Heart left ventricle (tissue), 13 donors: ENCODE data around the gene TOPAZ1.

Source experiments
- POLR2A ChIP-seq, 2 donors: fragments of 450-650 bp; IDR thresholded peaks; one replicate each; pipeline ENCODE4 v1.6.1; 2017; ENCODE audit warnings: antibody characterized with exemption in 2 of 2, mild to moderate bottlenecking in 2 of 2, moderate library complexity in 2 of 2
- TF ChIP-seq, protein P1 (sequence below), 12 donors: fragments of 200-600 bp; sonication (generic) in 4 of 12; IDR thresholded peaks; one replicate each; pipeline versions ENCODE4 v1.5.0 to v1.8.0; 2018 to 2022; ENCODE audit warnings: antibody characterized with exemption in 12 of 12, mild to moderate bottlenecking in 5 of 12
- donor health status: ischemic (EF 13 %, LVEDD 7.1; RV severe dilation, severe dysfunction).
- donor health status: DM: no; HTN: yes; CAD: no.
- donor health status: DM: no; HTN: no; CAD: no.
- donor health status: ischemic (EF 25% LVEDD 6.9; RV normal size, moderate dysfunction).
- donor health status: ischemic (EF 25% LVEDD 5.7; RV mildly dilated, moderate dysfunction).
- donor health status: ischemic (EF 35%, LVEDD 5.7; RV mildly dilated, moderate dysfunction).
- donor health status: nonischemic (EF 11% LVEDD 7.7; RV severe dilation, severe dysfunction).
- donor health status: DM: yes; HTN: yes; CAD: no.
- donor health status: PGD.
- donor health status: ischemic (EF 29% LVEDD 5.4; RV normal size, mild dysfunction).
- donor health status: nonischemic (EF 23%, LVEDD 6.1; RV moderate dilation, normal function).

DNA sequence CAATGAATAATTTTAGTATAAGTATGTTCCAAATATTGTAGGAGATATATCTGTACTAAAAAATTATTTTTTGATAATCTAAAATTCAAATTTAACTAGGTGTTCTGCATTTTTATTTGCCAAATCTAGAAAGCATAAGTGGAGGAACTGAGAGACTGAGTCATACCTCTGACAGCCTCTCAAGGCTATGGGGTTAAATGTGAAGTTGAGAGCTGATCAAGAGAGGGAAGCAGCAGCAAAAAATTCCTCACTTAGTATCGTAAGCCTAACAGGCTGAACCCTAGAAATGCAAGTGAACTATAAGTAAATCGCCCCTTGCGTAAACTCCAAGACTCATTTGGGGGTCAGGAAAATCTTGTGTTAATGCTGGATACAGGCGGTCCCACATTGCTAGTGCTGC lies 12.8 kb upstream of the TOPAZ1 start:
- TF ChIP-seq, protein P1, sequence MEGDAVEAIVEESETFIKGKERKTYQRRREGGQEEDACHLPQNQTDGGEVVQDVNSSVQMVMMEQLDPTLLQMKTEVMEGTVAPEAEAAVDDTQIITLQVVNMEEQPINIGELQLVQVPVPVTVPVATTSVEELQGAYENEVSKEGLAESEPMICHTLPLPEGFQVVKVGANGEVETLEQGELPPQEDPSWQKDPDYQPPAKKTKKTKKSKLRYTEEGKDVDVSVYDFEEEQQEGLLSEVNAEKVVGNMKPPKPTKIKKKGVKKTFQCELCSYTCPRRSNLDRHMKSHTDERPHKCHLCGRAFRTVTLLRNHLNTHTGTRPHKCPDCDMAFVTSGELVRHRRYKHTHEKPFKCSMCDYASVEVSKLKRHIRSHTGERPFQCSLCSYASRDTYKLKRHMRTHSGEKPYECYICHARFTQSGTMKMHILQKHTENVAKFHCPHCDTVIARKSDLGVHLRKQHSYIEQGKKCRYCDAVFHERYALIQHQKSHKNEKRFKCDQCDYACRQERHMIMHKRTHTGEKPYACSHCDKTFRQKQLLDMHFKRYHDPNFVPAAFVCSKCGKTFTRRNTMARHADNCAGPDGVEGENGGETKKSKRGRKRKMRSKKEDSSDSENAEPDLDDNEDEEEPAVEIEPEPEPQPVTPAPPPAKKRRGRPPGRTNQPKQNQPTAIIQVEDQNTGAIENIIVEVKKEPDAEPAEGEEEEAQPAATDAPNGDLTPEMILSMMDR (IDR thresholded peaks at IDR 0.05) = no peak
- no peak for TF ChIP-seq POLR2A (IDR thresholded peaks at IDR 0.05)
